ENCODE measurements around the gene LBHD2. TPM values are rescaled to one million over a fixed set of nuclear protein-coding genes. Genes with fewer than 3 reads are reported as not detected.
"Not testable (repeated sequence)": the region's sequence is repeated elsewhere in the genome, so short reads cannot be mapped to it uniquely, and the experiment has no call there.

The LBHD2 gene
- not detected for polyA plus RNA-seq (ENCODE audit: insufficient read length in 4 of 4)

DNA sequence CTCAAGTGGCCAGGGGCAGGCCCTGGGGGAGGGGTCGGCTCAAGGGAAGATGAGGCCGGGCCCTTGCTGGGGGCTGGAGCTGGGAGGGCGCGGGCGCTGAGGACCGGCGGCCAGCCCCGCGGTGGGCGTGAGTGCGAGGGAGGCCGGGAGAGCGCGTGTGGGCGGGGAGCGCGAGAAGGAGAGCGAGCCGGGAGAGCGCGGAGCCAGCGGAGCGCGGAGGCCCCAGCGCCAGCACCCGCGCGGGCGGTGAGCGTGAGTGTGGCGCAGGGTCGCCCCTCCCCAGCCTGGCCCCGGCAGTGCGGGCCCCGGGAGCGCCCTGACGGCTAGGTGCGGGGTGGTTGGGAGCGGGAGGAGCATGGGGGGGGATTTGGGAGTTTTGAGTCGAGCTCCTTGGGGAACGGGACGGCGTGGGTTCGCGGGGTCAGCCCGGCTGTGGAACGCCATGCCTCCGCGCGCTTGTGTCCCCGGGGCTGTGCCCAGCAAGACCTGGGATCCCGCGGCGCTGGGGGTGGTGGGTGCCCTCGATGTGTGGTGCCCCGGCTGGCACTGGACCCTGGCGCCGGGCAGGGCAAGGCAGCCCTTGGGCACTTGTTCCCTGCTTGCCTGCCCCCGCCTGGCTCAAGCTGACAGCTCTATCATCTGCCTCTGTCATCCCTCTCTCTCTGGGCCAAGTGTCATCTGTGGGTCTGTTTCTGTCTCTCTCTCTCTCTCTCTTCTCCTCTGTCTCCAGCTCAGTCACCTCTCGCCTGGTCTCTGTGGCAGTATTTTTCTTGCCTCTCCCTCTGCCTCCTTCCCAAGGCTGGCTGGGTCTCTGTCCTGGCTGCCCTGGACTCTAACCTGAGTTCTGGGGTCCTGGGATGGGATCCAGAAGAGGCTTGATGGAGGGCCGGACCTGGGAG is at the start of gene LBHD2:
TSS of gene LBHD2 (plus strand) at position 190 of the 899 bp plus-strand sequence. CDS start 1,803 bp downstream, outside the sequence.
- DNase-seq (ENCODE audit: low read depth in 4 of 4, low spot score in 2 of 4), result no peak

DNA sequence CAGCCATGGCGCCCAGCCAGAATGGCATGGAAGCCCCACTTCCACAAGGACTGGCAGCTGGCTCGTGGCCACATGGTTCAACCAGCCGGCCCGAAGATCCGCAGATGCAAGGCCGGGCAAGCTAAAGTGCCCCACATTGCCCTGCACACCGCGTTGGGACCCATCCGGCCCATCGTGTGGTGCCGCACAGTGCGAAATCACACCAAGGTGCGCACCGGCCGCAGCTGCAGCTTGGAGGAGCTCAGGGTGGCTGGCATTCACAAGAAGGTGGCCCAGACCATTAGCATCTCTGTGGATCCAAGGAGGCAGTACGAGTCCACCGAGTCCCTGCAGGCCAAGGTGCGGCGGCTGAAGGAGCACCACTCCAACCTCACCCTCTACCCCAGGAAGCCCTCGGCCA is 42.5 kb upstream of the LBHD2 start:
- DNase-seq (ENCODE audit: low read depth in 4 of 4, low spot score in 2 of 4), result no peak

DNA sequence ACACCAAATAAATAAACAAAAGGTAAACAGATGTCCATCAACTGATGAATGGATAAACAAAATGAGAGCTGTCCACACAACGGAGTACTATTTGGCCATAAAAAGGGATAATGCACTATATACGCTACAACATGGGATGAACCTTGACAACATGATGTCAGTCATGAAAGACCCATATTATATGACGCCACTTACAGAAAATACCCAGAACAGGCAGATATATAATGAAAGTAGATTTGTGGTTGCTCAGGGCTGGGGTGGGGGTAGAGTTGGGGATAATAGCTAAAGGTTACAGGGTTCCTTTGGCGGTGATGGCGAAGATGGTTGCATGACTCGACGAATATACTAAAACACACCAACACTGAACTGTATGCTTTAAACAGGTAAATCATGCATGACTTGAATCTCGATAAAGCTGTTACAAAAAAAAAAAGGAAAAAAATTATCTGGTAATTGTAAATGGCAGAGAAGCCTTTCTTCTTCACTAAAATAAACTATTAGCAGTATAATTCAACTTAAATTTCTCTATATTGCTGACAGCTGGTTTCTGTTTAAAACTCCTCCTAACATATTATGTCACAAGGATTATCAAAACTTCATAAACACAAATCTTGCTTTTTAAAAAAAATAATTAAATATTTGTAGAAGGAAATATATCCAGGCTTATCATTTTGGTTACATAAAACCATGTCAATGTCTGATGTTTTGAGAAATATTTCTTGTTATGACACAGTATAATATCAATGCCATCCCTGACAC is 40.6 kb upstream of the LBHD2 start:
- no peak for DNase-seq (ENCODE audit: low read depth in 4 of 4, low spot score in 2 of 4)

DNA sequence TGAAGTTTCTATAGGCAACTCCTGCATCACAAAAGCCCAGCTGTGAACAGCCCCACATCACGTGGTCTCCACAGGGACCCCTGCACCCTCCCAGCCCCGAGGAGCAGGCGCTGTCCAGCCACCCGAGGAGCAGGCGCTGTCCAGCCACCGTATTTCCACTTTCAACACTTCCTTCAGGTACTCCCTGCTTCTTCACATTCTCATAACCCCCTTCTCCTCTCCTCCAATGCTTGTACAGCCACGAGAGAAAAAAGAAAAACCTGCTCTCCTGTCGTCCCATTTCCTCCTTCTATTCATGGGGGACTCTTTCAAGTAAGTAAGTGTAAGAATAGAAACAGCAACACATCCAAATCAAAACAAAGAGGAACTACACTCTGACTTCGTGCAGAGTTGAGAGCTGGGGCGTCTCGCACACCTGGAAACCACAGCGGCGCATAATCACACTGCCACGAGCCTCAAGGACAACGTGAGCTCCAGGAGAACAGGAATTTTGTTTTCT is 38.6 kb upstream of the LBHD2 start:
- no peak for DNase-seq (ENCODE audit: low read depth in 4 of 4, low spot score in 2 of 4)

DNA sequence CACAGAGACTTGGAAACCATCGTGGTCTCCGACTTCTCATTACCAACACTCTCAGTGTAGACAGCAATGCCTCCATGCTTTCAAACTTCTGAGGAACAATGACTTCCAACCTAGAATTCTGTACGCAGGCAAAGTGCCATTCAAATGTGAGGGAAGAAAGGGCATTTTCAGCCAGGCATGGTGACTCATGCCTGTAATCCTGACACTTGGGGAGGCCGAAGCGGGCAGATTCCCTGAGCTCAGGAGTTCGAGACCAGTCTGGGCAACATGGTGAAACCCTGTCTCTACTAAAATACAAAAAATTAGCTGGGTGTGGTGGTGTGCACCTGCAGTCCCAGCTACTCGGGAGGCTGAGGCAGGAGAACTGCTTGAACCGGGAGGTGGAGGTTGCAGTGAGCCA is 36.6 kb upstream of the LBHD2 start:
- DNase-seq (ENCODE audit: low read depth in 4 of 4, low spot score in 2 of 4), result not testable (repeated sequence)

DNA sequence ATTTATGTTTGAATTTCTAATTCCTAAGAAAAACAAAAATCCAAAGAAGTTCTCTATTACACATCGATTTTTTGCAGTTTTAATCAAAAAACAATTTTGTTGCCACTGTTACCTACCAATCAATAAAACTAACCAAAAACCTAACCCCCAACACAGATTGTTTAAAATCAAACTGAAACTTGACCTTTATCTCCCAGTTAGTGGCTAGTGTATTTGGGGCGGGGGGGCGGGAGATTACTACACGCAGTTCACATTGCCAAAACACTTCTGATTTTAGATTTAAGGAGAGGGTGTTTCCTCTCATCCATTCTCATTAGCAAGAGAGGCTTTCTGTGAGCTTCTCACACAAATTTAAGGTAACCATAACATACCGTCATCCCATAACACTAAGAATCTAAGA is 33.1 kb upstream of the LBHD2 start:
- DNase-seq (ENCODE audit: low read depth in 4 of 4, low spot score in 2 of 4), result no peak

DNA sequence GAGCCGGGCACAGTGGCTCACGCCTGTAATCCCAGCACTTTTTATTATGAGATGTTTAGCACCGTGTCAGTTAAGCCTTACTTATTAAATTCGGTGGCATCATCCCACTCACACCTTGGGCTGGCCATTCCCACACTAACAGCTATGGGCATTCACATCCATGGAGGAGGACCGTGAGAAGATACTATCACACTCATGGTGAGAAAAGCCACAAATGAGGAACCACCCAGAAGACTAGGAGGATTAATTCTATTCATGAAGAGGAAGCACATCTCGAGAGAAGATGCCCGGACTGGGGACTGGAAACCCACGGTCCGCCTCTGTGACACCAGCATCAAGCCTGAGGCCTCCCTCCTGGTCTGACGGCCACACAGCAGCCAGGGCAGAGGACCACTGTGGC is 31.6 kb upstream of the LBHD2 start:
- DNase-seq (ENCODE audit: low read depth in 4 of 4, low spot score in 2 of 4), result no peak

DNA sequence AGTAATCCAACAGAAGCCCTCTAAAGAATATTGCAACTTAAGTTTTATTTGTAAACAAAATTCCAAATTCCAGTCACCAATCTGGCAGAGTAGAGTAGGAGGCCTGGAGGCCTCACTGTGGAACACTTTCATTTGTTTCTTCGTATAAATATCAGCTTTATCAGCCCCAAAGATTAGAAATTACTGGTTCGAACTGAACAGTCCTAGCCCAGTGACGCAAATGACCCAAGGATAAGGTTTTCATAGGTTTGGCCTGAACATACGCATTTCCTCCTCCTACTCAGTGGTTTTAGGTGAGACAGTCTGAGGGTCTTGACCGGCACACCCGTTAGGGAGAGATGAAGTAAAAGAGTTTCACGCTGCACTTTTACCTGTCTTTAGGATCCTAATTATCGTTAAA is 28.3 kb upstream of the LBHD2 start:
- DNase-seq (ENCODE audit: low read depth in 4 of 4, low spot score in 2 of 4), result no peak

DNA sequence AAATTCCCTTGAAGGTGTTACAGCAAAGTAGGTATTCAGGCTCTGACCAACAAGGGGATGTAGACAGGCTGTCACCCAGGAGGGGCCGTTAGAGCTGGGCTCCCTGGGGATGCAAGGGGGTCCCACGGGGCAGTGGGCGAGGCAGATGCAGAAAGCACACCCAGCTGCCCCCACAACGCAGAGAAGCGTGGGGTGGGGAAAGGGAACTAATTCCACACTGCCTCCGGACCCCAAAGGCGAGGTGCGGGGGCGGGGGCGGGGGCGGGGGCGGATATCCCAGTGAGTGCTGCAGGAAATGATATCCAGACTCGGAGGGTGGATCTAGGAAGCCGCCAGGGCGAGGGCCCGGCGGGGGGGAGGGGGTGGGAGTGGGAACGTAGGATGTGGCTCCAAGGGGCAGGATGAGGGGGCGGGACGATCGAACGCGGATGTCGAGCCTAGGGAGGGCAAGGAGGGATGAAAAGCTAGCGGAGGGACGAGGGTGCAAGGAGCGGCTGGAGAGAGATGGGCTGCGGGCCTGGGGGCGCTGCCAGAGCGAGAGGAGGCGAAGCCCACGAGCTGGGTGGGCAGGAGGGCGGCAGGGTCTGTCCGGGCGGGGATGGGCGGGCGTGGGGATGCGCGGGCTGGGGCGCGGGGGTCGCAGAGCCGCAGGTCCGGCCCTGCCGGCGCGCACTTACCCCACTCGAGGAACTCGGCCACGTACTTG is 27.5 kb upstream of the LBHD2 start:
- no peak for DNase-seq (ENCODE audit: low read depth in 4 of 4, low spot score in 2 of 4)

DNA sequence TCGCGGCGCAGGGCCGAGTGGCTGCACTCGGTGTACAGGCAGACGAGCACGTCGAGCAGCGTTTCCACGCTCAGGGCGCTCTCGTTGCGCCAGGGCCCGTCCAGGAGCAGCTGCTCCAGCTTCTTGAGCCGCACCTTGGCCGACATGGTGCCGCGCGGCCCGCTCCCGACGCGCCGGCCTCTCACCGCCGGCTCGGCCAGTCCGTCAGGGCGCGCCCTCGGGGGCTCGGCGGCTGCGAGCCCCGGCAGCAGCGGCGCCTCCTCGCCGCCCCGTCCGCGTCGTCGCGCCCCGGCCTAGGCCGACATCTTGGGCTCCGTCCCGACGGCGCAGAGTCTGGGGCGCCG is 27.0 kb upstream of the LBHD2 start:
- DNase-seq (ENCODE audit: low read depth in 4 of 4, low spot score in 2 of 4), result no peak

DNA sequence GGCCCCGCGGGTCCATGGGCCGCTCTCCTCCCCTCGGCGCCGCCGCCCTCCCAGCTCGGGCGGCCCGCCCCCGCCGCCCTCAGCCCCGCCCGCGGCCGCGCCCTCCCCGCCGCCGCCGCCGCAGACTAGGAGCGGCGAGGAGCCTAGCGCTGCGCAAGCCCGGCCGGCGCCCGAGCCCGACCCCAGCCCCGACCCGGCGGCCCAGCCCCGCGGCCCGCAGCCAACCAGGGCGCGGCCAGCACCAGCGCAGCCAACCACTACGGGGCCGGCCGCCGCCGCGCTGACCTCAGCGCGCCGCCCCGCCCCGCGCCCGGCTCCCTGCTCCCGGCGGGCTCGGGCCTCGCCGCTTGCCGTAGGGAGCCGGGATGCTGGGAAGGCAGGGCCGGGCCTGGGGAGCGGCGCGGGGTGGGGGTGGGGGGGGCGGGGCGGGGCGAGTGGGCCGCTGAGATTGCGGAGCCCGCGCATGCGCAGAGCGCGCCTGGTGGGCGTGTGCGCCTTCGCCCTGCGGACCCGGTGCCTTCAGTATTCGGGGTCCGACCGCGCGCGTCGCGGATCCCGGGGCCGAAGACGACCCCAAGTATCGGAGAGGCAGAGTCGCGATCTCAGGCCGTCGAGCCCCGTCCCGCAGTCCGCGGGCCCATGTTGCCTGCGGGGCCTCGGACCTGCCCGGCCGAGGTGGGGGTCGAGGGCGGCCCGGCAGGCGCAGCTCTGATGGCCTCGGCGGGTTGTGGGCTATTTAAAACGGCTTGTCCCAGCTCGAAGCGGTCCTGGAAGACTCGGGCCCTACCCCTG is 26.4 kb upstream of the LBHD2 start, which contains the start of gene CDC42BPB:
TSS of gene CDC42BPB (minus strand) at position 178 of the 792 bp plus-strand sequence. CDS start 376 bp downstream, outside the sequence.
- peak in 3 of 4 donors; percentile 69 to 86 (median 69) for DNase-seq (ENCODE audit: low read depth in 4 of 4, low spot score in 2 of 4)

DNA sequence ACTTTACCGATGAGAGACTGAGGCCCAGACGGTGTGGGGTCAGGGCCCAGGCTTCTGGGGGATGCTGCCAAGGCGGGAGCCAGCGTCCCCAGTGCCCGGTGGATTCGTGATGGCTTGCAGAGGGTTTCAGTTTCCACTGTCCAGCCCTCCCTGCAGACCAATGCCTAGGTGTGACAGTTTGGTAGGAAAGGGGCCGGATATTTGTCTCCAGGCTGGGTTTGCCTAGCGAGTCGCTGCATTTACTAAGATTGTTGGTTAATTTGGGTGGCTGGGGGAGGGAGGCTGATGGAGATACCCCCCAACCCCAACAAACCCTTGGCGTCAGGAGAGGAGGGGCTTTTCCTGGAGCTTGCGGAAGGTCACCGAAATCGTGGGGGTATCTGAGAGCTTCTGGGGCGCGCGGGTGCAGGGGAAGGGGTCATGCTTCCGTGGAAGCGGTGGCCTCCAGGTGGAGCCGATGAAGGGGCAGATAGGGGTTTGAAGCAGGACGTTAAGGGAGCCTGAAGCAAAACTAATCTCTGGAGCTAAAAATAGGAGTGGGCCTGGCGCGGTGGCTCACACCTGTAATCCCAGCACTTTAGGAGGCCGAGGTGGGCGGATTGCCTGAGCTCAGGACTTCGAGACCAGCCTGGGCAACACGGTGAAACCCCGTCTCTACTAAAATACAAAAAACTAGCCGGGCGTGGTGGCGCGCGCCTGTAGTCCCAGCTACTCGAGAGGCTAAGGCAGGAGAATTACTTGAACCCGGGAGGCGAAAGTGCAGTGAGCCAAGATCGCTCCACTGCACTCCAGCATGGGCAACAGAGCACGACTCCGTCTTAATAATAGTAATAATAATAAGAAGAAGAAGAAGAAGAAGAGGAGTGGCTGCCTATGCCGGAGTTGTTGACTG is 25.6 kb upstream of the LBHD2 start:
- DNase-seq (ENCODE audit: low read depth in 4 of 4, low spot score in 2 of 4), result no peak

DNA sequence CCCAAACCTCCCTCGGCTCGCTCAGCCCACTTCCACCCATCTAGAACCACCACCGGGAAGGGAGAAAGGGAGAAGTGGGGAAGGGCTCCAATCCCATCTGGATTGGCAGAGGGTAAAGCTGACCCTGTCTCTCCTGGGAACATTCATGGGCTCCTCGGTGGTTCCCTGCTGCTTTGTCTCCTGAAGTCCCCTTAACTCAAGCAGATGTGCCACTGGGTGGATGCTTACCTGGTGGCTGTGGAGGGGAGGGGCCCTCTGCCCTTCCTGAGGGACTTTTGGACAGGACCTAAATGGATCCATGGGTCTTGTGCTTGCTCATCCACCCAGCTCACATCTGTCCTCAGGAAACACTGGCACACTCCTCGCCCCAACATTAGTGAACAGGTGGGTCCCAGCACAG is 24.5 kb upstream of the LBHD2 start:
- no peak for DNase-seq (ENCODE audit: low read depth in 4 of 4, low spot score in 2 of 4)

DNA sequence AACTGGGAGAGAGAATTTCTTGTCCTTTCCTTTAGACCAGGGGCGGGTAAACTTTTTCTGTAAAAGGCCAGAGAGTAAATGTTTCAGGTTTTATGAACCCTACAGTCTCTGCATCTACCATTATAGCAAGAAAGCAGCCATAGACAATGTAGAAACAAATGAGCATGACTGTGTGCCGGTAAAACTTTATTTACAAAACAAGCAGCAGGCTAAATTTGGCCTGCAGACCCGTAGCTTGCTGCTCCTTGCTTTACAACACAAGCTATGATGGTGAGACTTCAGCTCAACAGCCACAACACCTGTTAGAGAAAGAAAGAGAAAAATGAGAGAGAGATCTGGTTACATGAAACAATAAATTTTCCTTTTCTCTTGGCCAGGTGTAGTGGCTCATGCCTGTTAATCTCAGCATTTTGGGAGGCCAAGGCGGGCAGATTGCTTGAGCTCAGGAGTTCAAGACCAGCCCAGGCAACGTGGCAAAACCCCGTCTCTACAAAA is 22.5 kb upstream of the LBHD2 start:
- no peak for DNase-seq (ENCODE audit: low read depth in 4 of 4, low spot score in 2 of 4)

DNA sequence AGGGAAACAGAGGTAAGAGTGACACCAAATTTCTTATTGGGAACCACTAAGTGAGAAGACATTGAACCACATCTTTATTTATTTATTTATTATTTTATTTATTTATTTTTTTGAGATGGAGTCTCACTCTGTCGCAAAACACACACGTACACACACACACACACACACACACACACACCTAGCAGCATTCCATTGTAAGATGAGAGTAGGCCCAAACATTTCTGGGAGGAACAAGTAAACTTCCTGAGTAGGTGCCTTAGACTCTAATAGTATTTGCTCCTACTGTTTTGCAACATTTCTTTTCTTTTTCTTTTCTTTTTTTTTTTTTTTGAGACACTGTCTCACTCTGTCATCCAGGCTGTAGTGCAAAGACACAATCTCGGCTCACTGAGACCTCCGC is 19.6 kb upstream of the LBHD2 start:
- no peak for DNase-seq (ENCODE audit: low read depth in 4 of 4, low spot score in 2 of 4)

DNA sequence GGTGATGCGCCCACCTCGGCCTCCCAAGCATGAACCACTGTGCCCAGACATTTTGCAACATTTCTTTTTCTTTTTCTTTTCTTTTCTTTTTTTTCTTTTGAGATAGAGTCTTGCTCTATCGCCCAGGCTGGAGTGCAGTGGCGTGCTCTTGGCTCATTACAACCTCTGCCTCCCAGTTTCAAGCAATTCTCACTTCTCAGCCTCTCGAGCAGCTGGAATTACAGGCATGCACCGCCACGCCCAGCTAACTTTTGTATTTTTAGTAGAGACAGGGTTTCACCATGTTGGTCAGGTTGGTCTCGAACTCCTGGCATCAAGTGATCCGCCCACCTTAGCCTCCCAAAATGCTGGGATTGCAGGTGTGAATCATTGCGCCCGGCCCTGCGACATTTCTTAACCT is 19.0 kb upstream of the LBHD2 start:
- no peak for DNase-seq (ENCODE audit: low read depth in 4 of 4, low spot score in 2 of 4)

DNA sequence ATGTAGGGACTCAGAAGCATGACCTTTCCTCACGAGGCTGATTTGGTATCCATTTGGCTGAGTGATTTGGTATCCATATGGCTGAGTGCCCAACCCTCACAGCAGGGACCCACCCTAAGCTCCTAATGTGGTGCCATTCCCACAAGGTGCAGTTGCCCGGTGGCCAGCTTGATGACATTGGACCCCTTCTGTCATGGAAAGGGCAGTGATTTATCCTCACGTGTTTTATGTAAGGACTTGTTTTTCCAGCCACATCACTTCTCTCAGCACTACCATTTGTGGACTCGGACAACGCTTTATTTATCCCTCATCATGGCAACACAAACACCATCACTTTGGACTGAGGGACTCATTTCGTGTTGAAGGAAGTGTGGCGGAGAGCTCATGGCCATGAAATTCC is 18.1 kb upstream of the LBHD2 start:
- no peak for DNase-seq (ENCODE audit: low read depth in 4 of 4, low spot score in 2 of 4)

DNA sequence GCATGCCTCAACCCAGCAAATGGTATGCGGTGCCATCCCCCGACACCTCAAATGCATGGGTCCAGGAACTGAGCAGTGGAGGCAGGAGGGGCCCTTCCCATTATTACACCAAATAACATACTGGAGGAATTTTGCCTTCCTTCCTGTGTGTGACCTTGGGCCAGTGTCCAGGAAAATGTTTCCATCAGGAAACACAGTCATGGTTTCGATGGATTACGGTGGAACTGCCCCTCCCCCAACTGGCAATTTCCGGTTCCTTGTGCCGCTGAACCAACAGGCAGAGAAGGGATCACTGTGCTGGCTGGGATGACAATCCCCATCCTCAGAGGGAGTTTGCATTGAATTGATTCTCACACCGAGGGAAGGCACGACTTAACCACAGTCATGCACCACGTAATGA is 17.6 kb upstream of the LBHD2 start:
- no peak for DNase-seq (ENCODE audit: low read depth in 4 of 4, low spot score in 2 of 4)
